GM20431 (cell line): Measurements from ENCODE around the gene WSB1.

Experiments
- in situ Hi-C: fragments of 300-500 bp; cut with MseI, MboI; formaldehyde crosslinking; loops from one replicate; pipeline ENCODE4 v1.15.0; 2020; ENCODE audit warnings: low sequenced_read_pairs; ENCODE audit not compliant: unreplicated experiment

The WSB1 gene

DNA sequence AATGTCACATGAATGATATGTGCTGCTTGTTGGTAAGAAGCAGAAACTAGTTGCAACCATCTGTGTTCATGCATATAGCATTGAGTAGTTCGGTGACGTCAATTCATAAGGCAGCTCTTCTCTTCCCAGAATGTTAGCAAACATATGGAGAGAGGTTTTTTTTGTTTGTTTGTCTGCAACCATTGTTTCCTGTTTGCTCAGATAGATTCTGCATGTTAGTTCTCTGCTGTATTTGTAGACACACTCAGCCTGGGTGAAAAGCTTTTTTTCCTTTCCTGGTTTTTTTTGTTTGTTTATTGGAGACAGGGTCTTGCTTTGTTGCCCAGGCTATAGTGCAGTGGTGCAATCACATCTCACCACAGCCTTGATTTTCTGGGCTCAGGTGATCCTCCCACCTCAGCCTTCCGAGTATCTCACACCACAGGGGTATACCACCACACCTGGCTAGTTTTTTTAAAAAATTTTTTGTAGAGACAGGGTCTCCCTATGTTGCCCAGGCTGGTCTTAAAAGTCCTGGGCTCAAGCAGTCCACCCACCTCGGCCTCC, 16.7 kb downstream of the WSB1 start:
- in situ Hi-C loops, result no loop called here

DNA sequence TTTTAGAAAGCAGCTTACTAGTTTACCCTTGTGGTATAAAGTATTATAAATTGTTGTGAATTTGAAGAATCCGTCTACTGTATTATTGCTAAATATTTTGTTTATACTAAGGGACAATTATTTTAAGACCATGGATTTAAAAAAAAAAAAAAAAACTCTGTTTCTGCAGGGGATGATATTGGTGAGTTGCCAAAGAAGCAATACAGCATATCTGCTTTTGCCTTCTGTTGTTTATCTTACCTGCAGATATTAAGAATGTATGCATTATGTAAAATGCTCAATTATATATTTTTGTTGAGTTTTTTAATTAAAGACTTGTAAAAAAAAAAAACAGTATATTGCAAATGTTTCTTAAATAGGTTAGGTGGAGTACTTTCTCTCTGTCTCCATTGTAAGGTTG, 19.4 kb downstream of the WSB1 start:
- in situ Hi-C loops, result no loop called here

DNA sequence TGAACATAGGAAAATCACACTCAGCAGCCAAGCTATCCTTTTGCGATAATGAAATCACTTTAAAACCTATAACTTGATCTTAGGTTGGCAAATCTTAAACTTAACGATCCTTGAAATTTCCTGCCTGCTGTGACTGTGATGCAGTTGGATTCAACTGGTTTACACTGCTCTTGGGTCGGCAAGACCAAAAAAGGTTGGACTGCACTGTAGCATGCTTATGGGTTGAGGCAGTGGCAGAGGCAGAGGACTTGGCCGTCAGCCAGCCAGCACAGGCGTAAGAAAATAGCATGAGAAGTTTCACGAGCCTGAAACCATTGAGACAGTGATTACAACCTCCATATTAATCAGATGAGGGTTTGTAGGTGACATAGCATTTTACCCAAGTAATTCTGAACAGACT, 21.4 kb downstream of the WSB1 start:
- in situ Hi-C loops, result no loop called here

DNA sequence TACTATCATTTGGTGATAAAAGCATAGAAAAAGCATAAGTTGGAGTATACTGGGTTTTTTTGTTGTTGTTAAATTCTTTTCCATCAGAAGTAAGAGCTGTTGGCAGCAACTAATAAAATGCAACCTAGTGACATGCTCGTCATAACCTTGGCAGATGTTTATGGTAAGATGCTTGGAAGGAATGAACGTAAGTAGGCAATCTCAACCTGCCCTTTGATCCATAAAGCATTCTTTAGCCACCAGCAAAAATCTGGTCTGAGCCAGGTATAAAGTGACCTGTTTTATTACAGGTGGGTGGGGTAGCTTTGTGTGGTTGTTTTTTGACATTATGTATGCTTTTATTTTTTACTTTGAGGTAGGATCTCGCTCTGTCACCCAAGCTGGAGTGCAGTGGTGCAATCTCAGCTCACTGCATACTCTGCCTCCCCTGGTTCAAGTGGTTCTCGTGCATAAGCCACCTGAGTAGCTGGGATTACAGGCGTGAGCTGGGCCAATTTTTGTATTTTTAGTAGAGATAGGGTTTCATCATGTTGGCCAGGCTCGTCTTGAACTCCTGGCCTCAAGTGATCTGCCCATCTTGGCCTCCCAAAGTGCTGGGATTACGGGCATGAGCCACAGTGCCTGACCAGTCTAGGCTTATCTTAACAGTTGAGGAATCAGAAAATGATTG, 22.0 kb downstream of the WSB1 start:
- in situ Hi-C loops, result no loop called here

DNA sequence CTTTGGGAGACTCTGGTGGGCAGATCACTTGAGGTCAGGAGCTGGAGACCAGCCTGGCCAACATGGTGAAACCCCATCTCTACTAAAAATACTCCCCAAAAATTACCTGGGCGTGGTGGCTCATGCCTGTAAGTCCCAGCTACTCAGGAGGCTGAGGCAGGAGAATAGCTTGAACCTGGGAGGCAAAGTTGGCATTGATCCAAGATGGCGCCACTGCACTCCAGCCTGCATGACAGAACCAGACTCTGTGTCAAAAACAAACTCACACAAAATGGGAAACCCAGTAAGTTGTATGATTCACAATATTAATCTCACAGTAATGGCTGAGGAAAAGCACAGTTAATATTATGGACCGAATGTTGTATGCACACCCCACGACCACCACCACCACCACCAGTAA, 24.3 kb downstream of the WSB1 start:
- in situ Hi-C loops, result no loop called here

DNA sequence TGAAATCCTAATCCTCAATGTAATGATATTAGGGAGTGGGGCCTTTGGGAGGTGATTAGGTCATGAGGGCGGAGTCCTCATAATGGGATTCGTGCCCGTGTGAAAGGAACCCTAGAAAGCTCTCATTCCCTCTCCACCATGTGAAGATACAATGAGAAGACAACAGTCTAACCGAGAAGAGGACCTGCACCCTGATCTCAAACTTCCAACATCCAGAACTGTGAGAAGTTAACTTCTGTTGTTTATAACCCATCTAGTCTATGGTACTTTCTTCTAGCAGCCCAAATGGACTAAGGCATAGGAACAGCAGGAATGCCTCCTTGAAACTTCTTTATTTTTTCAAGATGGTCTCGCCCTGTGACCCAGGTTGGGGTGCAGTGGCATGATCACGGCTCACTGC, 24.7 kb downstream of the WSB1 start:
- in situ Hi-C loops, result no loop called here

DNA sequence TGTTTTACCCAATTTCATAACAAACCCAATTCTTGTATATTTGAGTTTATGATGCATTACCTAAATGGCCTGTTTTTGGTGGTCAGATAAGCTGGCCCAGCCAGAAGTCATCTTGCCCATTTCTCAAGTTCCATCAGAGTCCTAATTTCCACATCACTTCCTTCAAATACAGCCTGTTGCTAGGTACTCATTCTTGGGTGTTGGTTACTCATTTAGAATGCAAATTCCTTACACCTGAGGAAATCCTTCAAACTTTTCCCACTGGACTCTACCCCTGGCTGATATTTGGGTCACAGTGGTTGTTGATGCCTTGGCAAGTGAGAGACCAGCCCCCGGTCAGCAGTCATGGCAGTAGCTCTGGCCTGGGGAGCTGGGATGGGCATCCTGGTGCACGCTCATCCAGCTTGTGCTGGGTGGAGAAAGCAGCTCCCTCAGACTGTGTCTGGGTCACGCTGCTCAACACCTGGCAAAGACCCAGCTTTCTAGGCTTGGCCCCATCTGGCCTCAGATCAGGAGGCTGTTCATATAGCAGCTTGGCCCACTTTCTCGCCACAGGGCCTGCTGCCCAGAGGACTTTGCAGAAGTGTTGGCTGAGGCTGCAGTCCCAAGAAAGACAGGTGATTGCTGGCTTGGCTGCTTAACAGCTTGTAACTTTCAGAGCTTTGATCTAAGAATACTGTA, 25.8 kb downstream of the WSB1 start:
- in situ Hi-C loops, result no loop called here

DNA sequence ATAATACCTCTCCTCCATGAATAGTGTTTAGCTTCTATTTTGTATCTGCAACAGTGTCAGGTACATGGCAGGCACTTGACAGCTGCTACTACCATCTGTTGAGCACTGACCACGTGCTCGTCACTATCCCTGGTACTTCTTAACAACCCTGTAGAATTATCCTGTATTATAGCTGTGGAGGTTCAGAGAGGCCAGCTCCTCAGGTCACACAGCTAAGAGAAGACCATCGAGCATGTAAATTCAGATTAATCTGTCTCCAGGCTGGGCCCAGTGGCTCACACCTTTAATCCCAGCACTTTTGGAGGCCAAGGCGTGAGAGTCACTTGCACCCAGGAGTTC, 26.3 kb downstream of the WSB1 start:
- in situ Hi-C loops, result no loop called here

DNA sequence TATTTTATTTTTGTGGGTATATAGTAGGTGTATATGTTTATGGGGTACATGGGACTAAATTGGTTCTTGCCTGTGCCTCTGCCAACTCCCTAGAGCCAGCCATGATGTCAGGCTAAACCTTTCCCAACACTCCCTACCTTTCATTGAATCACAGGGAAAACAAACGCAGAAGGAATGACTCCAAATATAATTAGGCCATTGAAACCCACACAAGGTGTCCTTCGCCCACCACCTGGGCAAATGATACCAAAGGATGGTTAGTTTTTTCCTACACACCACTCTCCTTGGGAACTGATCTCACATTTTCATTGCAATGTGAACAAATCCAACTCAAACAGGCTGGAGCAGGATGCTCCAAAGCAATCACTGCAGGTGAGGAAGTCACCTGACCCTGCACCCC, 27.5 kb downstream of the WSB1 start:
- in situ Hi-C loops, result no loop called here

DNA sequence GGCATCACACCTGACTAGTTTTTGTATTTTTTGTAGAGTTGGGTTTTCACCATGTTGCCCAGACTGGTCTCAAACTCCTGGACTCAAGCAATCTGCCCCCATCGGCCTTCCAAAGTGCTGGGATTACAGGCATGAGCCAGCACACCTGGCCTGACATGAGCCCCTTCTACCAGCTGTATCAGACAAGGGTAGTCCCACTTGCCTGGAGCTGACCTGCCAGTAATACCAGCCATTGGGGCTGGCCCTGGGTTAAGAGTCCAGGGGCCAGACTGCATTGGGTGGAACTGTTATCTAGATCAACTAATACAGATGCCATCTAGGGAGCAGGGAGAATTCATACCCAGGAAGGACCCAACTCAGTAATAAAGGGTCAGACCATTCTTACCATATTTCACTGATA, 28.1 kb downstream of the WSB1 start:
- in situ Hi-C loops, result no loop called here

DNA sequence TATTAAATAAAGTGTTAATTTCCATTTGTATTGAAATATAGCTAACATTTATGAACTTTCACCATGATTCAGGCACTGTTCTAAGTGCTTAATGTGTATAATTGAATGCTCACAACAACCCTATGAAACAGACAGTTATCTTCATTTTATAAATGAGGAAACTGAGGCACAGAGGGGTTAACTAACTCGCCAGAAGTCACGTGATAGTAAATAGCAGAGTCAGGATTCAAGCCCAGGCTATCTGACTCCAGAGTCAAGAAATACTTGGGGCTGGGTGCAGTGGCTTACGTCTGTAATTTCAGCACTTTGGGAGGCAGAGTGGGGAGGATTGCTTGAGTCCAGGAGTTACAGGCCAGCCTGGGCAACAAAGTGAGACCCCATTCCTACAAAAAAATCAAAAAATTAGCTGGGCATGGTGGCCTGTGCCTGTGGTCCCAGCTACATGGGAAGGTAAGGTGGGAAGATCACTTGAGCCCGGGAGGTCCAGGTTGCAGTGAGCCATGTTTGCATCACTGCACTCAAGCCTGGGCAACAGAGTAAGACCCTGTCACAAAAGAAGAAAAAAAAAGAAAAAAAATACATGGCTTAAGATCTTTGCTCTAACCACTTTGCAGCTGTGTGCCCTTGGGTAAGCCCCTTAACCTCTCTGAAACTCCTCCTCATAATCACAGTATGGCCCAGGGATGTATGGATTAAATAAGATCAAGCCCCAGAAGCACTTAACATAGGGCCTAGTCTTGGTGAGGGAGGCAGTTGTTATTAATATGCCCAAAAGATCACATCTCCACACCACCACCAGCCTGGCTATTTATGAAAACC, 29.0 kb downstream of the WSB1 start:
- in situ Hi-C loops, result no loop called here

DNA sequence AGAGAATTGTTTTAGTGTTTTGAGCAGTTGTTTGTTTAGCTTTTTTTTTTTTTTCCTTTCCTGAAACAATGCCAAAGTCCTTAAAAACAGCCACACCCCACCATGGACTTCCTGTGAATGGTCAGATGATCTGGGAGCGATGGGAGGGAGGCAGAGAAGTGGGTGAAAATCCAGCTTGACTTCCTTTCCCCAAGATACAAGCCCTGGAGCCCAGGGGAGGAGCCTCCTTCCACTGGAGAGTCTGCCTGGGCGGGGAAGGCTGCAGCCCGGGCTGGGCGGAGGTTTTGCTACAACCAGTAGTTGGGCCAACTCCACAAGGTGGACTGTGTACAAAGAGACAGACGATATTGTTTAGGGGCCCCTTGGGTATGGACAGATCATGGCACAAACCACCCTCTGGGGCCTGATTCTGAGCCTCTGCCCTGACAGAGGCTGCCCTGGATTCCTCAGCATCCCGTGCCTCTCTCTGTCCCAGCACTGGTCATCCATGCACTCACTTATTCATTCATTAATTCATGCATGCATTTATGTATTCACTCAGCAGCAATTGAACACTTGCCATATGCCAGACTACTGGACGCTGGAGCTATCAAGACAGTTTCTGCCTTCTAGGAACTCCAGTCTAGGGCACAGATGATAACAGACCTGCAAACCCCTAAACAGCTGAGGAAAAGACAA, 29.8 kb downstream of the WSB1 start:
- in situ Hi-C loops, result no loop called here

DNA sequence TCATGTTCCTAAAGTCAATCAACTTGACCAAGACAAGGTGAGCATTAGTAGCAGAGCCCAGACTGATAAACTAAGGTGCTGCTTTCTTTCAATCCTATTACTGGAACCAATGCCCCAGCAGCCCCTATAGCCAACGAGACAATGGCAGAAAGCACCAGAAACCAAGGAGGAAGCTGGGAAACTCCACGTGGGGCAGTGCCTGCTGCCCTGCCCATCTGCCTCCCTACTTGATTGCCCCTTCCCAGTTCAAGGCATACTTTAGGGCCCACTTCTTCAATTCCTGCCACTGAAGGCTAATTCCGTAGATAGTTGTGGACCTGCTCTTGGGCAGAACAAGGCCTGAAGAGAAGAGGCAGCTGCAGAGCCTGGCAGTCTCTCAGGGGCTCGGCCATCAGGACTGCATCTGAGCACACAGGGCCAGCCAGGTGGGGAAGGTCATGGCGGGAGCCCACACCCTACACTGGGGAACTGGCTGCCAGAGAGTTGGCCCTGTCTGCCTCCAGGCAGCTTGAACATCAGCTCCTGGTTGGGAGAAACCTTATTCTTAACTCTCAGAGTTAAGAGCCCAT, 30.9 kb downstream of the WSB1 start:
- in situ Hi-C loops, result loop anchor here (25.0 kb wide), 1 partner anchor 238 kb away; no protein-coding TSS in a partner anchor

DNA sequence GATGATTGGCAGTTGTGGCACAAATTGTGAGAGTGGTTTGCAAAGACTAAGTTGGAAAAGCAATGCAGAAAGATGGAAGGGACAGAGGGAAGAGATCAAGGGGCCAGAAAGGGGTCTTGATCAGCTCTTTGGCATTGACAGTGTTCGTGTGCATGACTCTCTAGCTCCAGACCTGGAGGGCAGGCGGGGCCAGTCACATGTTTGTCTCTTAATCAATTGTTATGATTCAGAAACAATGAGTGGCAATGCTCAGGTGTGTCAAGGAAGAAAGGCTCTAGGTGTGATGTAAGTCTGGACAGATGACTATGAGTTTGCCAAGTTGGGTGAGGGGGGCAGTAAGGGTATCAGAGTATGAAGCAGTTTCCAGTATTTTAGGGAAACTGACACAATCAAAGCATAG, 32.1 kb downstream of the WSB1 start:
- in situ Hi-C loops, result loop anchor here (25.0 kb wide), 1 partner anchor 239 kb away; no protein-coding TSS in a partner anchor

DNA sequence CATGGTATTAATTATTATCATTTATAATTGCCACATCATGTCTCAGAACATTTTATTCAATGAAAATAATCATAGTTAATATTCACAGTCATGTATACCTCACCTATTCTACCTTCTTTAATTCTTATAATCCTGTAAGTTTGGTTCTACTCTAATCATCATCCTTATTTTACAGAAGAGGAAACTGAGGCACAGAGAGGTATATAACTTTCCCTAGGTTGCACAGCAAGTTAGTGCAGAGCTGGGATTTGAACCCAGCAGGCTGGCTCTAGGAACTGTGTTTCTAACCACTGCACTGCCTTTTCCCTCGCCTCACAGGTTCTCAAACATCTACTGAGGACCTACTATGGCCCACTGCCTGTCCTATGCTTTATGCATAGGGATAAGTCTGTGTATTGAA, 32.7 kb downstream of the WSB1 start:
- in situ Hi-C loops, result loop anchor here (25.0 kb wide), 1 partner anchor 239 kb away; no protein-coding TSS in a partner anchor

DNA sequence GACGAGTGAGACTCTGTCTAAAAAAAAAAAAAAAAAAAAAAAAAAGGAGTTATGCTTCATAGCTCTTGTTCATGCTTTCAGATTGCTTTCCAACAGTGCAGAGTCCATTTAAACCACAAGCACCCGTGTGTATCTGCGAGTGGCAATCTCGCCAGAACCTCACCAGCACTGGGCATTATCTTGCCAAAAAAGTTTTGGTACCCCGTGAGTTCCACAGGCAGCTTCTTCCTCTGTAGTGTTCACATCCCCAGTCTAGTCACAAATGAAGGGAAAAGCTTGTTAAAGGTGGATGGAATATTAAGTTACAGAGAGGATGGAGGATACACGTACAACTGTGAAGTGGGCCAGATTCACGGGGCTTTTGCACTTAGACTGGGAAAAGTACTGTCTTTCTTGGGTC, 33.5 kb downstream of the WSB1 start:
- in situ Hi-C loops, result loop anchor here (25.0 kb wide), 1 partner anchor 240 kb away; no protein-coding TSS in a partner anchor

DNA sequence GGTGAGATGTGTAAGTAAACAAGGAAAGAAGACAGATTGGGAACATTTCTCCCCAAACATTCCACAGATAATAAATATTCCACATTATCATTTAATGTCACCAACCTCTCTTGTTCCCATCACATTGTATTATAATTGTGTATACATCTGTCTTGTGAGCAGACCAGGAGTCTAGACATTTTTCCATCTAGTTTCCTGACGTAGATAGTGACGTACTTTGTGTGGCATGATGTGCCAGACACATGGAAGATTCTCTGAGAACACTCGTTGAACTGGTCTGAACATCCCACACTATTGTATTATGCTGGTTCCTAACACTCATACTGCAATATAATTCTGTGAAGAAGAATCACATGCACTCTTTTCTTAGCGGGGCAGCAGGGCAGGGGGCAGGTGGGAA, 34.0 kb downstream of the WSB1 start:
- in situ Hi-C loops, result loop anchor here (25.0 kb wide), 1 partner anchor 241 kb away; no protein-coding TSS in a partner anchor

DNA sequence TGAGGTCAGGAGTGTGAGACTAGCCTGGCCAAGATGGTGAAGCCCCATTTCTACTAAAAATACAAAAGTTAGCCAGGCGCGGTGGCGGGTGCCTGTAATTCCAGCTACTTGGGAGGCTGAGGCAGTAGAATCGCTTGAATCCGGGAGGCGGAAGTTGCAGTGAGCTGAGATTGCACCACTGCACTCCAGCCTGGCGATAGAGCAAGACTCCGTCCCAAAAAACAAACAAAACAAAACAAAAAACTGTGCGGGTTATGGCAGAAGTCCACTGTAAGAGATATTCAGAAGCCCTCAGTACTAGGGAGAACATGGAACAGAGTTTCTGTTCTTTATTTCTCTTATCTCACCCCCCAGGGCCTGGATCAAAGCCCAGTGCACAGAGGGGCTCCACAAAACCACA, 34.8 kb downstream of the WSB1 start:
- in situ Hi-C loops, result loop anchor here (25.0 kb wide), 1 partner anchor 241 kb away; no protein-coding TSS in a partner anchor

DNA sequence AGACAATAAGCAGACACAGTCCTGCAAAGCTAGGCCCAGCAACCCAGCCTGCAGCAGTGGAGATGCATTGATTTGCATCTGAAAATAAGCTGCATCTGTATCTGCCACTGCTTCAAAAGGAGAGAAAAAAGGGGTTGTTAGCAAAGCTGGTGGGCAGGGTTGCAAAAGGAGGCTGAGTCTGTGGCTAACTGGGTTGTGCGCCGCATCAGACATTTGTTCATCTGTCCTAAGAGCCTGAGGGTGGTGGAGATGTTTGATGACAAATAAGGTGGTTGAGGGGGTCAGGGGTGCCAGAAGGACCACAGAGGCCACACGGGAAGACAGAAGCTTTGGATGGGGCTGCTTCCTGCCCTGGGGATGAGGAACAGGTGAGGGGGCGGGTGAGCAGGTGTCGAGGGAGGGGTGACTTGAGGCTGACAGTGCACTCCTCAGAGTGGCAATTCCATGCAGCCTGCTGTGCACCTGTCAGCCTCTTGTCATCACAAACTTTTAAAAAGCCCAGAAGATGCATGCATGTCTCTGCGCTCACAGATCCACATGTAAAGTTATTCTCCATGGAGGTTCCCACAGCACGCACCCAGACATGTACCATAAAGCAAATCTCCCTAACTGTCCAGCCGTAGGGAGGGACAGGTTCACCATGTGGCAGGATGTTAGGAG, 35.4 kb downstream of the WSB1 start:
- in situ Hi-C loops, result loop anchor here (25.0 kb wide), 1 partner anchor 242 kb away; no protein-coding TSS in a partner anchor
